Activated CD8-positive, alpha-beta memory T cell treated with anti-CD3 and anti-CD28 coated beads, Interleukin-2, amount 50 U/mL, for 24 hours (primary cell): ENCODE measurements around the gene HVCN1.

Experiments used
- DNase-seq: peaks from one replicate; pipeline ENCODE4 v3.0.0-alpha.2; 2020; ENCODE audit errors: extremely low read depth

Gene HVCN1

GRCh38 chr12:110699591-110700445 lies 10.9 kb upstream of the HVCN1 start:
- no peak for DNase-seq

- DNase-seq = peak; percentile 50
Observed at GRCh38 chr12:110698171-110698902, 9.4 kb upstream of the HVCN1 start.

- no peak for DNase-seq
Observed at GRCh38 chr12:110697236-110697635, 8.3 kb upstream of the HVCN1 start.

- no peak for DNase-seq
Observed at GRCh38 chr12:110696283-110696682, 7.4 kb upstream of the HVCN1 start.

- DNase-seq = no peak
Observed at GRCh38 chr12:110694330-110694901, 5.5 kb upstream of the HVCN1 start.

- no peak for DNase-seq
Observed at GRCh38 chr12:110693731-110694130, 4.8 kb upstream of the HVCN1 start.

- DNase-seq = no peak
Observed at GRCh38 chr12:110690127-110690430, 1.2 kb upstream of the HVCN1 start.

- peak; percentile 8 for DNase-seq
Observed at GRCh38 chr12:110689281-110690126, 589 bp upstream of the HVCN1 start.

GRCh38 chr12:110687396-110688169 lies 1.3 kb downstream of the HVCN1 start:
- no peak for DNase-seq

GRCh38 chr12:110686294-110686903 lies 2.5 kb downstream of the HVCN1 start:
- DNase-seq = no peak

GRCh38 chr12:110684312-110684836 lies 4.5 kb downstream of the HVCN1 start:
- no peak for DNase-seq

- DNase-seq = no peak
Observed at GRCh38 chr12:110683888-110684287, 5.0 kb downstream of the HVCN1 start.

- DNase-seq = no peak
Observed at GRCh38 chr12:110680032-110680431, 8.9 kb downstream of the HVCN1 start.

- DNase-seq = no peak
Observed at GRCh38 chr12:110679201-110679600, 9.7 kb downstream of the HVCN1 start.

- DNase-seq = no peak
Observed at GRCh38 chr12:110677982-110678381, 10.9 kb downstream of the HVCN1 start.

- DNase-seq = no peak
Observed at GRCh38 chr12:110677206-110677911, 11.6 kb downstream of the HVCN1 start.

- no peak for DNase-seq
Observed at GRCh38 chr12:110676171-110676570, 12.7 kb downstream of the HVCN1 start.

GRCh38 chr12:110670161-110670701 lies 18.7 kb downstream of the HVCN1 start:
- DNase-seq = no peak

- no peak for DNase-seq
Observed at GRCh38 chr12:110669193-110669502, 19.8 kb downstream of the HVCN1 start.
